CD8-positive, alpha-beta memory T cell (primary cell): ENCODE measurements around the gene REEP3. TPM values are rescaled to one million over a fixed set of nuclear protein-coding genes. Genes with fewer than 3 reads are reported as not detected.
A peak's percentile ranks its signal among the peaks of the same experiment; 100 is the strongest.

Experiments
- CTCF ChIA-PET: fragments of 350-600 bp; sonication (Branson Sonifier 250); formaldehyde crosslinking; loops from one replicate; lab custom pipeline; 2021; ENCODE audit warnings: antibody characterized with exemption; lab: Charles Lee
- POLR2A ChIA-PET: fragments of 350-600 bp; sonication (Branson Sonifier 250); formaldehyde crosslinking; loops from one replicate; lab custom pipeline; 2021; ENCODE audit warnings: antibody characterized with exemption; lab: Charles Lee
- DNase-seq, 5 donors: peaks; one replicate each; pipeline versions ENCODE4 v3.0.0 to v3.0.0-alpha.2; 2020 to 2022; ENCODE audit warnings: mixed read lengths in 1 of 5
- H3K27ac ChIP-seq: one replicate; pipeline ENCODE4 v1.7.0; 2013; ENCODE audit warnings: low read depth, mild to moderate bottlenecking, low read length, moderate library complexity
- H3K27me3 ChIP-seq: 2 replicates; pipeline ENCODE4 v1.7.0; 2013; ENCODE audit warnings: low read length, mild to moderate bottlenecking; ENCODE audit not compliant: insufficient read depth, poor library complexity, severe bottlenecking
- H3K36me3 ChIP-seq: 2 replicates; pipeline ENCODE4 v1.7.0; 2013; ENCODE audit warnings: mild to moderate bottlenecking, low read length, moderate library complexity; ENCODE audit not compliant: insufficient read depth
- H3K4me1 ChIP-seq: 2 replicates; pipeline ENCODE4 v1.7.0; 2013; ENCODE audit warnings: mild to moderate bottlenecking, low read length, moderate library complexity; ENCODE audit not compliant: insufficient read depth
- H3K4me3 ChIP-seq: 2 replicates; pipeline ENCODE4 v1.7.0; 2013; ENCODE audit warnings: mild to moderate bottlenecking, low read length
- H3K9me3 ChIP-seq: 2 replicates; pipeline ENCODE4 v1.7.0; 2013; ENCODE audit warnings: mild to moderate bottlenecking, low read length
- H3K27ac Mint-ChIP-seq, 8 donors: one replicate each; pipeline ENCODE4 v1.8.0; 2020 to 2021; ENCODE audit warnings: mixed read lengths in 8 of 8, mild to moderate bottlenecking in 6 of 8, inconsistent platforms in 3 of 8, moderate library complexity in 3 of 8
- H3K27me3 Mint-ChIP-seq, 2 donors: one replicate each; pipeline ENCODE4 v1.8.0; 2020 to 2021; ENCODE audit warnings: mixed read lengths in 2 of 2, mild to moderate bottlenecking in 1 of 2, moderate library complexity in 1 of 2
- H3K36me3 Mint-ChIP-seq, 3 donors: one replicate each; pipeline ENCODE4 v1.8.0; 2020 to 2021; ENCODE audit warnings: mixed read lengths in 3 of 3, inconsistent platforms in 1 of 3, mild to moderate bottlenecking in 1 of 3
- H3K4me1 Mint-ChIP-seq, 3 donors: one replicate each; pipeline ENCODE4 v1.8.0; 2020 to 2021; ENCODE audit warnings: mixed read lengths in 3 of 3, inconsistent platforms in 1 of 3, mild to moderate bottlenecking in 1 of 3
- H3K4me3 Mint-ChIP-seq, 7 donors: one replicate each; pipeline ENCODE4 v1.8.0; 2020 to 2021; ENCODE audit warnings: mixed read lengths in 7 of 7, mild to moderate bottlenecking in 6 of 7, moderate library complexity in 4 of 7, inconsistent platforms in 2 of 7
- H3K9me3 Mint-ChIP-seq, 5 donors: one replicate each; pipeline ENCODE4 v1.8.0; 2020 to 2022; ENCODE audit warnings: mixed read lengths in 5 of 5, mild to moderate bottlenecking in 3 of 5, moderate library complexity in 2 of 5, inconsistent platforms in 1 of 5
- polyA plus RNA-seq: library from polyadenylated mRNA; unstranded; fragments of 300-500 nt; fragmentation: Illumina TruSeq; gene quantifications from one replicate; pipeline ENCODE4 v1.2.3, GENCODE V29; 2021
- total RNA-seq, 2 experiments: library from RNA; stranded (reverse); gene quantifications; one replicate each; pipeline ENCODE4 v1.2.3, GENCODE V29; 2021

REEP3 gene
- total and polyA plus RNA-seq, 3 experiments from 2014 or later, result 7.4 to 25.5 (median 23.7) TPM

- peak in 1 of 5 donors; percentile 24 for DNase-seq
- Histone ChIP-seq H3K27ac (no peak overlapping the region), H3K9me3 (no peaks in the 10 kb centered on the region), H3K4me3 (peak overlapping the region; percentile 88), H3K4me1 (peaks cover 10% of the 10 kb centered on the region), H3K27me3 (no peaks in the 10 kb centered on the region), H3K36me3 (no peaks in the 10 kb centered on the region)
- H3K36me3 Mint-ChIP-seq, result peaks cover 0 to 2% (median 0%) of the 10 kb centered on the region in 3 donors
- peak overlapping the region in 3 of 8 donors; percentile 62 to 91 (median 87) for H3K27ac Mint-ChIP-seq
- CTCF ChIA-PET, result interaction anchor here (0.6 to 6.6 kb wide), 38 partner anchors 8 to 483 kb away, joined by 3 to 62 read pairs (median 4); no protein-coding TSS in a partner anchor
- peak overlapping the region; percentile 88 to 97 (median 93) for H3K4me3 Mint-ChIP-seq
- POLR2A ChIA-PET, result interaction anchor here (0.5 to 2.2 kb wide), 9 partner anchors 12 to 496 kb away, joined by 3 to 8 read pairs (median 3); partner anchors contain the start of gene NRBF2
- H3K4me1 Mint-ChIP-seq, result peaks cover 18 to 31% (median 29%) of the 10 kb centered on the region in 3 donors
- no peaks in the 10 kb centered on the region for H3K9me3 Mint-ChIP-seq
- H3K27me3 Mint-ChIP-seq, result peaks cover 0 to 1% of the 10 kb centered on the region in 2 donors
Measured at GRCh38 chr10:63628526-63629362, 107.5 kb downstream of the REEP3 start.

DNA sequence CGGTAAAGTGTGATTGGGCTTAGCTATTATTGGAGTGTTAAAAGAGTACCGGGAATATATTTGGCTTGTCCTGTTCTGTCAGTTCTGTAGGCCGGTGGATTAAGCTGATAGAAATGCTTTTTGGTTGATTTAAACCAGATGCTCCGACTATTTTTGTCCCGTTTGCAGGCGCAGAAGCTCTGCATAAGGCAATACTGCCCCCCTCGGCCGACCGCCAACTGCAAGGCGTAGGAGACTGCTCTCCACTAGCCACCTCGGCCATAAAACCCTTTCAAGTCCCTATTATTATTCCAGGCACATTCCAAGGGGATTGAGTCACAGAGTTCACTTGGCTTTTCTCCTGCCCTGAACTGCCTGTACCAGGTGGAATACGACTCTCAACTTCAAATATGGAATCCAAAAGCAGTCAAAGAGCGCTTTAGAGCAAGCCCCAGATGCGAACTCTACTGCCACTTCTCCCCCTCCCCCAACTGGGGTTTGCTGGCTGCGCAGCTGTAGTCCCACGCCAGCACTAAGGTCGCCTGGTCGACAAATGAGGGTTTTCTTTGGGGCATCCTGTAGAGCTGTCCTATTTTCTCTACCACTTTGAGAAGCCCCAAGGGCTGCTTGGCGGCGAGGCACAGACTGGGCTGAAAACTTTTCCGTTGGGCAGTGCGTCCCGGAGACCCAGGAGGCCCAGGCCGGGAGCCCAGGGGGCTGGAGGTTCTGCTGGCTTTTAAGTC lies 108.3 kb downstream of the REEP3 start:
- H3K27me3 Mint-ChIP-seq, result peaks cover 0 to 1% of the 10 kb centered on the region in 2 donors
- H3K4me3 Mint-ChIP-seq, result peak overlapping the region; percentile 88 to 97 (median 93)
- peaks cover 10% of the 10 kb centered on the region for H3K4me1 ChIP-seq
- CTCF ChIA-PET, result interaction anchor here (0.6 to 6.6 kb wide), 38 partner anchors 8 to 484 kb away, joined by 3 to 62 read pairs (median 4); no protein-coding TSS in a partner anchor
- POLR2A ChIA-PET, result interaction anchor here (0.6 to 2.2 kb wide), 13 partner anchors 13 to 823 kb away, joined by 3 to 8 read pairs (median 3); partner anchors contain the start of gene NRBF2
- no peaks in the 10 kb centered on the region for H3K27me3 ChIP-seq
- no peaks in the 10 kb centered on the region for H3K36me3 ChIP-seq
- H3K4me3 ChIP-seq, result peak overlapping the region; percentile 88
- H3K36me3 Mint-ChIP-seq, result peaks cover 0 to 2% (median 0%) of the 10 kb centered on the region in 3 donors
- H3K4me1 Mint-ChIP-seq, result peaks cover 18 to 31% (median 29%) of the 10 kb centered on the region in 3 donors
- DNase-seq, result peak; percentile 54 to 83 (median 70)
- H3K27ac ChIP-seq, result peak overlapping the region; percentile 79
- H3K9me3 Mint-ChIP-seq, result no peaks in the 10 kb centered on the region
- no peaks in the 10 kb centered on the region for H3K9me3 ChIP-seq
- H3K27ac Mint-ChIP-seq, result peak overlapping the region; percentile 62 to 91 (median 84)

DNA sequence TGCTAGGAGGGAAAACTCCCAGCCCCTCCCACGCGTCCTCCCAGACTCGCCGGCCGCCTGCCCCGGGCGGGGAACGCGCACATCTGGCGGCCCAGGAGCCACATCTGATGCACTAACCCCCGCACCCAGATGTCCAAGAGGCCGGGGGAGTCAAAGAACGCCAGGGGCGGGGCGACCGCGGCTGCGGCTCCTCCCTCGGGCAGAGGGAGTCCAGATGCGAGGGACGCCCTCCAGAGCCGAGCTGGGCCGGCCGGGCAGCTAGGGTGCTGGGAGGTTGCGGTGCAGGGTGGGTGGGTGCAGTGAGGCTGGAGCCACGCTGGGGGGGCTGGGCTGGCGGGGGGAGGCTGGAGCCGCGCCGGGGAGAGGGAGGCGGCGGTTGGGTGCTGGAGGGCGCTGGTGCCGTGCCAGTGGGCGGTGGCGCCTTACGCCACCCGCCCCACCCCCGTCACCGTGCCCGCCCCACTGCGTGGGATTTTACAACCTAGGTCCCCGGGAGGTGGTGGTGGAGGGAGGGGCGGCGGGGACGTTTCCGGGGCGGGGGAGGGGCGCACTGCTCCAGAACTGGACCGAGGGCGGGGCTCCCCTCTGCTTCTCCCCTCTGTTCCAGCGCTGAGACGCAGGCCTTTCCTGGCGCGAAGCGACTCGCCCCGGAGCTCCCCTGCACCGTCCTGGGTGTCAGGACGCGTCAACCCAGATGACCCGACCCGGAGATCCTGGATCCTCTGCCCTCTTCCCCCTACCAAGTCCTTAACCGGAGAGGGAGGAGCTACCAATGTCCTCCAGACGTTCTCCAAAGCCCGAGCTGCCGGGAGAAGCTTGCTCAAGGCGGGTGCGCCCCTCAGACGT lies 109.1 kb downstream of the REEP3 start:
- Histone ChIP-seq H3K4me1 (peaks cover 10% of the 10 kb centered on the region), H3K4me3 (peak overlapping the region; percentile 88), H3K9me3 (no peaks in the 10 kb centered on the region), H3K27ac (peak overlapping the region; percentile 79), H3K27me3 (no peaks in the 10 kb centered on the region), H3K36me3 (no peaks in the 10 kb centered on the region)
- H3K4me3 Mint-ChIP-seq, result peak overlapping the region; percentile 88 to 97 (median 93)
- ChIA-PET CTCF (interaction anchor here (0.6 to 6.6 kb wide), 25 partner anchors 9 to 812 kb away, joined by 3 to 62 read pairs (median 4); partner anchors contain the start of gene REEP3), POLR2A (interaction anchor here (0.7 to 2.2 kb wide), 8 partner anchors 14 to 824 kb away, joined by 3 to 8 read pairs (median 4); partner anchors contain the start of gene NRBF2)
- peak; percentile 59 to 82 (median 67) for DNase-seq
- H3K27me3 Mint-ChIP-seq, result peaks cover 0 to 1% of the 10 kb centered on the region in 2 donors
- H3K9me3 Mint-ChIP-seq, result no peaks in the 10 kb centered on the region
- peaks cover 0 to 2% (median 0%) of the 10 kb centered on the region in 3 donors for H3K36me3 Mint-ChIP-seq
- peaks cover 18 to 31% (median 29%) of the 10 kb centered on the region in 3 donors for H3K4me1 Mint-ChIP-seq
- H3K27ac Mint-ChIP-seq, result peak overlapping the region in 7 of 8 donors; percentile 52 to 91 (median 89)

- H3K27ac ChIP-seq, result peak overlapping the region; percentile 43
- H3K4me3 ChIP-seq, result peak overlapping the region; percentile 73
Measured at GRCh38 chr10:63630931-63631680, 109.9 kb downstream of the REEP3 start.

GRCh38 chr10:63631991-63632390 lies 110.8 kb downstream of the REEP3 start:
- Histone ChIP-seq H3K4me1 (peaks cover 10% of the 10 kb centered on the region), H3K4me3 (no peak overlapping the region), H3K27ac (no peak overlapping the region), H3K9me3 (no peaks in the 10 kb centered on the region), H3K36me3 (no peaks in the 10 kb centered on the region), H3K27me3 (no peaks in the 10 kb centered on the region)
- Mint-ChIP-seq H3K4me3 (peak overlapping the region in 2 of 7 donors; percentile 12 to 88), H3K27me3 (peaks cover 0 to 1% of the 10 kb centered on the region in 2 donors), H3K4me1 (peaks cover 18 to 31% (median 29%) of the 10 kb centered on the region in 3 donors), H3K27ac (peak overlapping the region in 1 of 8 donors; percentile 11), H3K9me3 (no peaks in the 10 kb centered on the region), H3K36me3 (peaks cover 0 to 2% (median 0%) of the 10 kb centered on the region in 3 donors)
- ChIA-PET CTCF (interaction anchor here (1.2 to 6.6 kb wide), 3 partner anchors 15 to 465 kb away, joined by 3 to 62 read pairs (median 7); no protein-coding TSS in a partner anchor), POLR2A (no interaction called here)
- no peak for DNase-seq

More at GRCh38 chr10:63630931-63631680, 109.9 kb downstream of the REEP3 start:
- CTCF ChIA-PET, result interaction anchor here (0.8 to 6.6 kb wide), 12 partner anchors 10 to 813 kb away, joined by 3 to 62 read pairs (median 6); partner anchors contain the start of gene REEP3
- POLR2A ChIA-PET, result interaction anchor here (0.6 to 2.2 kb wide), 5 partner anchors 109 to 498 kb away, joined by 3 to 8 read pairs (median 5); partner anchors contain the start of gene NRBF2
- Mint-ChIP-seq H3K4me1 (peaks cover 18 to 31% (median 29%) of the 10 kb centered on the region in 3 donors), H3K4me3 (peak overlapping the region; percentile 87 to 96 (median 91)), H3K27ac (peak overlapping the region in 7 of 8 donors; percentile 52 to 89 (median 70)), H3K9me3 (no peaks in the 10 kb centered on the region), H3K27me3 (peaks cover 0 to 1% of the 10 kb centered on the region in 2 donors), H3K36me3 (peaks cover 0 to 2% (median 0%) of the 10 kb centered on the region in 3 donors)
- no peaks in the 10 kb centered on the region for H3K27me3 ChIP-seq
- no peak for DNase-seq
- peaks cover 10% of the 10 kb centered on the region for H3K4me1 ChIP-seq
- H3K9me3 ChIP-seq, result no peaks in the 10 kb centered on the region
- H3K36me3 ChIP-seq, result no peaks in the 10 kb centered on the region

- Histone ChIP-seq H3K4me3 (no peak overlapping the region), H3K27me3 (no peaks in the 10 kb centered on the region), H3K9me3 (no peaks in the 10 kb centered on the region), H3K4me1 (no peaks in the 10 kb centered on the region), H3K36me3 (no peaks in the 10 kb centered on the region), H3K27ac (no peak overlapping the region)
- peak overlapping the region in 1 of 7 donors; percentile 44 for H3K4me3 Mint-ChIP-seq
- H3K27ac Mint-ChIP-seq, result no peak overlapping the region
- H3K36me3 Mint-ChIP-seq, result peaks cover 0 to 2% (median 0%) of the 10 kb centered on the region in 3 donors
- no peak for DNase-seq
- H3K27me3 Mint-ChIP-seq, result peaks cover 0 to 1% of the 10 kb centered on the region in 2 donors
- ChIA-PET POLR2A (interaction anchor here (0.7 kb wide), 1 partner anchor 375 kb away, joined by 4 read pairs; no protein-coding TSS in a partner anchor), CTCF (no interaction called here)
- no peaks in the 10 kb centered on the region for H3K9me3 Mint-ChIP-seq
- peaks cover 11 to 19% (median 13%) of the 10 kb centered on the region in 3 donors for H3K4me1 Mint-ChIP-seq
Measured at GRCh38 chr10:63633677-63634487, 112.7 kb downstream of the REEP3 start.
